Mammary epithelial cell (primary cell): ENCODE results near the gene ZBTB44.

Source experiments
- CTCF ChIP-seq, 2 donors: IDR thresholded peaks in 1 of 2; conservative IDR thresholded peaks in 1 of 2; 2 replicates each; pipeline ENCODE4 v1.5.1; 2011 to 2012; ENCODE audit warnings: inconsistent platforms in 2 of 2, low read length in 2 of 2, mild to moderate bottlenecking in 2 of 2, control low read depth in 1 of 2, low read depth in 1 of 2; ENCODE audit not compliant: insufficient read depth in 1 of 2; ENCODE audit errors: extremely low read depth in 1 of 2
- EZH2 ChIP-seq: IDR thresholded peaks from 2 replicates; pipeline ENCODE4 v1.6.1; 2012; ENCODE audit warnings: low read length, inconsistent platforms, borderline replicate concordance

GRCh38 chr11:130178441-130179339 lies 136.0 kb downstream of the ZBTB44 start:
- TF ChIP-seq CTCF (conservative IDR thresholded peaks at IDR 0.05 in 1 of 2, IDR thresholded peaks at IDR 0.05 in 1 of 2; ENCODE audit: extremely low read depth in 1 of 2, insufficient read depth in 1 of 2, low read depth in 1 of 2, low read length in 2 of 2) (no peak), EZH2 (no peak)
